ENCODE data around the gene PDE11A. TPM values are rescaled to one million over a fixed set of nuclear protein-coding genes. Genes with fewer than 3 reads are reported as not detected.

Gene PDE11A
- total and polyA plus RNA-seq, 3 donors from 2014 or later, result 2.2 to 7.8 (median 3.3) TPM

DNA sequence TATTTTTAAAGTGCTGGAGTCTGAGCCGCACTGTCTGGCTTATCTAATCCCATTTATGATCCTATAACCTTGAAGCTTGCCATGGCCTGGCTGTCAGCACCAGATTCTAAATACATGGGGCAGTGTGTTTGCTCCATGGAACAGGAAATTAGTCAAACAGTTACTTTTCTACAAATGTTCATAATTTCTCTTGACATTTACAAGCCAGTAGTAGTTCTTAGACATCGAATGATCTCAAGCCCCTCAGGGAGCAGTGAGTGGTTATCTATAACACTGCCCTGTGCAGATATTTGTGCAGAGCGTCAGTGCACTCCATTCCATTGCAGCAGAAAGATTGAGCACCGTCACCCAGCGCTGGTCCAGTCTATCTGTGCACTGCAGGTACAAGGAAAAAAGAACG lies 474.8 kb downstream of the PDE11A start:
- WGBS, 2 donors, result 36 to 54% methylated on average over 6 of the region's 6 CpGs
- peaks cover 31% of the 10 kb centered on the region for H3K4me1 ChIP-seq
- H3K27me3 ChIP-seq, result no peaks in the 10 kb centered on the region
- TF ChIP-seq CTCF (IDR thresholded peaks at IDR 0.05) (no peak), POLR2A (IDR thresholded peaks at IDR 0.05) (no peak)
- peak overlapping the region in 1 of 2 donors; percentile 68 for H3K27ac ChIP-seq
- DNase-seq, result no peak
- no peak overlapping the region for H3K4me3 ChIP-seq
- H3K9me3 ChIP-seq, result no peaks in the 10 kb centered on the region
- intact Hi-C loops (cut with DNase I; ENCODE audit: low total_unique reads), result no loop called here
- H3K36me3 ChIP-seq (ENCODE audit: low read depth, missing control alignments), result no peaks in the 10 kb centered on the region

DNA sequence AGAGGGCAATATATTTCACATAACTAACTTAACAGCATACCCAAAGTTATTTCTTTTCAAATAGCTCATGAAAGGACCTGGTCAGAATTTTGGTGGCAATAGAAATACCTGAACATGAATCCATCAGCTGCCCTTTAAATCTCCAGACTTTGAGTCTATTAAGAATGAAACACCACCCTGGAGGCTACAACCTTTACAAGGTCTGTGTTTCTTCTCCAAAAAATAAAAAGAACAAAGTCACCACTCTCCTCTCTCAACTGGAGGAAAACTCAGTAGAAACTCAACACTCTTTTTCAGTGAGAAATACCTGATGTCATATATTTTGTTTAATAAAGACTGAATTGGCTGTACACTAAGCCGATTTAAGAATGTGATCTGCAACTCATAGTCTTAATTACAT lies 475.7 kb downstream of the PDE11A start:
- DNase-seq, result no peak
- intact Hi-C loops (cut with DNase I; ENCODE audit: low total_unique reads), result no loop called here
- WGBS, 2 donors, result 88 to 89% methylated on average over 1 of the region's 1 CpG
- Histone ChIP-seq H3K9me3 (no peaks in the 10 kb centered on the region), H3K27me3 (no peaks in the 10 kb centered on the region), H3K4me3 (no peak overlapping the region), H3K4me1 (peaks cover 24% of the 10 kb centered on the region), H3K27ac (no peak overlapping the region), H3K36me3 (ENCODE audit: low read depth, missing control alignments) (no peaks in the 10 kb centered on the region)
- TF ChIP-seq POLR2A (IDR thresholded peaks at IDR 0.05) (no peak), CTCF (IDR thresholded peaks at IDR 0.05) (no peak)

DNA sequence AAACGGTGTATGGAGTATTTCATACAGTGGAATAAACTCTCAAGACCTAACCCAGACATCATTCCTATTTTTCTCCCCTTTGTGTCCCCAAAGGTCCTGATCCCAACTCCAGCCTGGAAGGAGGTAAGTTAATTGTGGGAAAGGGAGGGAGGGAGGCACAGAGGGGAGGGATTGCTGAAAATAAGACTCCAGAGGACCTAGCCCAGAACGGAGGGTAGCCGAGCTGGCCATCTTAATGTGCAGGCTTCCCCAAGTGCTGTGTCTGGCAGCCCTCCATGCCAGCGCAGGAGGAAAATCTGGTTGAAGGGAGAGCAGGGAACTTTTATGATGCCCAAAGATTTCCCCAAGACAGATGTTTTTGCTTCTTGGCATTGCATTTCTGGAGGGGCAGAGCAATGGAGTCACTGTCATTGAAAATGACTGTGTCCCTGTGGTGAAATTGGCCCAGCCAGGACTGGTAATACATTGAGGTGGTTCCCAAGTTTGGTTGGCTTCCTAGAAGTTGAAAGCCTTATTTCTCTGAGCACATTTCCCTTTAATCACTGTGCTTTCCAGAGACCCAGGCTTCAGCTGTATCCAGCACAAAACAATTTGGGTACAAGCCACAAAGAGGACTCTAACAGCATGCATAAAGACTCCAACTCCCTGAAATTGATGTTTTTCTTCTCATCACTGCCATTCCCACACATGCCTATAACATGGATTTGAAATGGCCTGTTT lies 477.3 kb downstream of the PDE11A start:
- 92 to 93% methylated on average over 4 of the region's 4 CpGs for WGBS, 2 donors
- H3K27ac ChIP-seq, result no peak overlapping the region
- intact Hi-C loops (cut with DNase I; ENCODE audit: low total_unique reads), result no loop called here

DNA sequence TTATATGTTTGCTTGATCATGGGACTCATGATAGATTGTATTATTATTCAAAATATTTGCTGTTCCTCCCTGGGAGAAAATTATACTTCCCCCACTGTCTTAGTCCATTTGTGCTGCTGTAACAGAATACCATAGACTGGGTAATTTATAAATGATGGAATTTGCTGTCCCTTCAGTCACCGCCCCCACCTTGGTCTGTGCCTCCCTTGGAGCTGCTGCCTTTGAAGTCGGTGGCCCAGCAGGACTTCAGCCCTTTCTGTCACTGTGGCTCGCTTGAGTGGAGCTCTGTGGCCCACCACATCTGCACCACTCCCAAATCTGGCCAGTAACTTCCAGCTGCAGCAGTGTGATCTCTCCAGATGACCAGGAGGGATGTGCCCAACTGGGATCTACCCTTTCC lies 479.2 kb downstream of the PDE11A start:
- Histone ChIP-seq H3K9me3 (no peaks in the 10 kb centered on the region), H3K4me3 (no peak overlapping the region), H3K27me3 (no peaks in the 10 kb centered on the region), H3K36me3 (ENCODE audit: low read depth, missing control alignments) (no peaks in the 10 kb centered on the region), H3K27ac (no peak overlapping the region), H3K4me1 (peaks cover 8% of the 10 kb centered on the region)
- TF ChIP-seq POLR2A (IDR thresholded peaks at IDR 0.05) (no peak), CTCF (IDR thresholded peaks at IDR 0.05) (no peak)
- WGBS, 2 donors, result 87 to 89% methylated on average over 3 of the region's 3 CpGs
- DNase-seq, result no peak
- intact Hi-C loops (cut with DNase I; ENCODE audit: low total_unique reads), result no loop called here

More for the DNA sequence above, 477.3 kb downstream of the PDE11A start:
- TF ChIP-seq POLR2A (IDR thresholded peaks at IDR 0.05) (no peak), CTCF (IDR thresholded peaks at IDR 0.05) (no peak)
- peaks cover 24% of the 10 kb centered on the region for H3K4me1 ChIP-seq
- no peaks in the 10 kb centered on the region for H3K36me3 ChIP-seq (ENCODE audit: low read depth, missing control alignments)
- no peaks in the 10 kb centered on the region for H3K9me3 ChIP-seq
- H3K27me3 ChIP-seq, result no peaks in the 10 kb centered on the region
- no peak overlapping the region for H3K4me3 ChIP-seq
- no peak for DNase-seq

- no peak overlapping the region for H3K4me3 ChIP-seq
- no peak for DNase-seq
- peaks cover 4% of the 10 kb centered on the region for H3K4me1 ChIP-seq
- no peak for TF ChIP-seq POLR2A (IDR thresholded peaks at IDR 0.05)
- TF ChIP-seq CTCF (IDR thresholded peaks at IDR 0.05), result no peak
- no peak overlapping the region for H3K27ac ChIP-seq
- intact Hi-C loops (cut with DNase I; ENCODE audit: low total_unique reads), result no loop called here
- H3K9me3 ChIP-seq, result no peaks in the 10 kb centered on the region
- no peaks in the 10 kb centered on the region for H3K36me3 ChIP-seq (ENCODE audit: low read depth, missing control alignments)
- H3K27me3 ChIP-seq, result no peaks in the 10 kb centered on the region
Measured at GRCh38 chr2:177592945-177593344, 479.6 kb downstream of the PDE11A start.
